Epithelial cell of prostate (primary cell): ENCODE results near the gene BRAT1.
"Not testable (repeated sequence)": the region's sequence is repeated elsewhere in the genome, so short reads cannot be mapped to it uniquely, and the experiment has no call there.

Source experiments
- DNase-seq: peaks from one replicate; pipeline ENCODE4 v3.0.0-alpha.2; 2011; ENCODE audit warnings: low read depth, low spot score
- H3K27ac ChIP-seq: fragments of 450-650 bp; 2 replicates; pipeline ENCODE4 v1.5.1; 2017; ENCODE audit warnings: mild to moderate bottlenecking

Gene BRAT1

DNA sequence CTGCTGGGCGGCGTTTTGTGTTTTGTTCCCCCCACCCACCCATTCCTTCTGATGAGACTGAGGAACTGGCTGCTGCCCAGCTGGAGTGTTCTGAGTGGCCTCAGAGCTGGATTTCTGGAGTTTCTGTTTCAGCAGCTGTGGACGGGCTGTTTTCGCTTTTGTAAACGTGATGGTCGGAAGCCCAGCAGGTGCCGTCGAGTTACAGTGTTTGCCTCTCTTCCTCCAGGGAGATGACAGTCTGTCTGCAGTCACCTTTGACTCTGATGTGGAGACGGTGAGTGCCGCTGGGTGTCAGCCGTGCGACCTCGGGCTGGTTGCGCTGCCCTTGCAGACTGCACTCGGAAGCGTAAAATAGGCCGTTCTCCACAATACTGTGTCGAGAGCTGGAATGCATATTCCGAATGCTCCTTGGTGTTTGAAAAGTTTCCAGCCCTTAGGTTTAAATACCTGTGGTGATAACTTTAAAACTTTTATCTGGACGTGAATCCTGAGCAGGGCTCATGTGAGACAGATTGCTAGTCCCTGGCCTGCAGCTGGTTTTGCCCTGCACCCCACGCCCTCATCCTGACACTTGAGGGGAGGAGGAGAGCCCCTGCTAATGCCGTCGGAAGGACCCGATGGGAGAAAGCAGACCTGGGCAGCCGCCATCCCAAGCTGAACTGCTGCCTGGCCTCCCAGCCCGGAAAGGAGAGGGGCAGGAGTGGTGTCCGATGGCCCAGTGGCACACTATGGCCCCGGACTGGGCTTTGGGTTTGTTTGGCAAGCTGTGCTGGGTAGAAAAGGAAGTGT, 11.8 kb upstream of the BRAT1 start:
- no peak overlapping the region for H3K27ac ChIP-seq
- no peak for DNase-seq

DNA sequence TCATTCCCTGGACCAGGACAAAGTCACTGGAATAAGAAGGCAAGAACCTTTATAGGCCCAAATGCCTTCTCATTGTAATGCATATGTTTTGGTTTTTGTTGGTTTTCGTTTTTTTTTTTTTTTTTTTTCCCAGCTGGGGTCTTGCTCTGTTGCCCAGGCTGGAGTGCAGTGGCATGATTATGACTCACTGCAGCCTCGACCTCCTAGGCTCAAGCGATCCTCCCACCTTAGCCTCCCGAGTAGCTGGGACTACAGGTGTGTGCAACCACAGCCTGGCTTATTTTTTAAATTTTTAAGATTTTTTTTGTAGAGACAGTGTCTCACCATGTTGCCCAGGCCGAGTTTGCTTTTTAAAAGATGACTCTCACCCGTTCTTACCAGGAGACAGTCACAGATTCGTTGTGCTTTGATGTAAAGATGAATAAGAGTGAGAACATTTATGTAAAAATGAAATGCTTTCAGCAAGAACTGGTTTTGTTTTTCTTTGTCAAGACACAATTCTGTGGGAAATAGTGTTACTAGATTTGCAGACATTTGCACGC, 11.1 kb upstream of the BRAT1 start:
- no peak for DNase-seq

DNA sequence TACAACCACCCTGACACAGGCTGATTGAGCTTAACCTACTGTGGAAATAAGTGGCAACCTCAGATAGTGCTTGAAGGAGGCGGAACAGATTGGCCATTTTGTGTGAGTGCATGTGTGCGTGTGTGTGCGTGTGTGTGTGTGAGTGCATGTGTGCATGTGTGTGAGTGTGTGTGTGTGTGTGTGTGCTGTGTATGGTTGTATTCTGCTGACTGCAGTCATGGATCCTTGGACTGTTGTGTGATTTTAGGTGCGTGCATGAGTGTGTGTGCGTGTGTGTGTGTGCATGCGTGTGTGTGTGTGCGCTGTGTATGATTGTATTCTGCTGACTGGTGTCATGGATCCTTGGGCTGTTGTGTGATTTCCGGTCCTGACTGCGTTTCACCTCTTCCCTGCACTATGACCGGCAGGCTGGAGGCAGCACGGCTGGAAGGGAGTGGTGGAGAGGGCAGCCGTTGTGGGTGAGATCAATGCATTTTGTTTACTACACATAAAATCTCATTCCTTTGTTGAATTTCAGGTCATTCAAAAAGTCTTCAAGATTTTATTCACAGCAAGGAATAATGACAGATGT, 9.7 kb upstream of the BRAT1 start:
- DNase-seq = no peak
- no peak overlapping the region for H3K27ac ChIP-seq

More for the DNA sequence above, 11.1 kb upstream of the BRAT1 start:
- no peak overlapping the region for H3K27ac ChIP-seq

DNA sequence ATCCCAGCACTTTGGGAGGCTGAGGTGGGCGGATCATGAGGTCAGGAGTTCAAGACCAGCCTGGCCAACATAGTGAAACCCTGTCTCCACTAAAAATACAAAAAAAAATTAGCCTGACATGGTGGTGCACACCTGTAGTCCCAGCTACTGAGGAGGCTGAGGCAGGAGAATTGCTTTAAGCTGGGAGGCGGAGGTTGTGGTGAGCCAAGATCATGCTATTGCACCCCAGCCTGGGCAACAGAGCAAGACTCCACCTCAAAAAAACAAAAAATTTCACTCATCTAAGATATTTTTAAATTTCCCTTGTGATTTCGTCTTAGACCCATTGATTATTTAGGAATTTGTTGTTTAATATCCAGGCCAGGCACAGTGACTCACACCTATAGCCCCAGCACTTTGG, 8.6 kb upstream of the BRAT1 start:
- DNase-seq, H3K27ac ChIP-seq: not testable (repeated sequence)

DNA sequence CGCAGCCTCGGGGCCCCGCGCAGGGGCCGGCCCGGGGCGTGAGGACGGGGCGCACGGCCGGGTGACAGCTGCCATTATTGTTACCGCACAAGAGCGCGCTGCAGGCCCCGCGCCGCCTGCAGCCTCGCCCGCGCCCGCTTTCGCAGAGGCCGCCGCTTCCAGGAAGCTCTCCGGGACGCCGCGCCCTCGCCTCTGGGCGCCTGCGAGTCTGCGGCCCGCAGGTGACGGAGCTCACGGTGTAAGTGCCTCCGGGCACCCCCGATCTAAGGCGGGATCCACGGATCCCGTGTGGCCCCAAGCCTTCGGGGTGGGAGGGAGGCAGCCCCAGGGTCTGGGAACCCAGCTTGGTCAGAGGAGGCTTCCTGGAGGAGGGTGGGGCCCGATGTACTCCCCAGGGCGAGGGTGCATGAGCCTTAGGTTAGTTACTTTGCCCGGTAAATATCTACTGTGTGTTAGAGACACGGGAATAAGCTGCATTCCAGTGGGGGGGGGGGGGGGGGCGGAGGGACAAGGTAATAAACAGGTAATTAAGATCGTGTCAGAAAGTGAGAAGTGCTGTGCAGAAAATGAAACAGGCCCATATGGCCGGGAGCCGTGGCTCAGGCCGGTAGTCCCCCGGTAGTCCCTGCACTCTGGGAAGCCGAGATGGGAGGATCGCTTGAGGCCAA, 4.1 kb upstream of the BRAT1 start:
- no peak for DNase-seq
- peak overlapping the region; percentile 11 for H3K27ac ChIP-seq

DNA sequence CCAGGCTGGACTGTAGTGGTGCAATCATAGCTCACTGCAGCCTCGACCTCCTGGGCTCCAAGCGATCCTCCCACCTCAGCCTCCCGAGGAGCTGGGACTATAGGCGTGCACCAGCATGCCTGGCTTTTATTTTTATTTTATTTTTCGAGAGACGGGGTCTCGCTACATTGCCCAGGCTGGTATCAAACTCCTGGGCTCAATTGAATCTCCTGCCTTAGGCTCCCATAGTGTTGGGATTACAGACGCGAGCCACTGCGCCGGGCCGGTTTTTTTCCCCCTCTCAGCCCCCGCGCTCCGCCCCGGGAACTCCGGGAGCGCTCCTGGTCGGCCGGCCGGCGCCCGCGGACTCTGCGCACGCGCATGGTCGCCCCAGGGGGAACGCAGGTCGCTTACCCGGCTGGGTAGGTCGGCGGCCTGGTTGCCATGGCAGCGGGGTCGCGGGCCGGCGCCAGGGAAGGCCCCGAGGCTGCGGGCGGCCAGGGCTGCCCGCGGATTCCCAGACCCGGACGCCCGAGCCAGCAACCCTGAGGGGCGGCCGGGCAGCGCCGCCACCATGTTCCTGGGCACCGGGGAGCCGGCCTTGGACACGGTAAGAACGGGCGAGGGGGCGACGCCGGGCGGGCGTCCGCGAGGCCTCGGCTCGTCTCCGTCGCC, 3.4 kb upstream of the BRAT1 start, which contains the start of gene IQCE:
IQCE (plus strand) TSS at position 351 of the 654 bp plus-strand sequence; CDS start at position 554, 203 bp downstream.
- peak within 1 kb of the TSS; percentile 11 for H3K27ac ChIP-seq
- DNase-seq = no peak

DNA sequence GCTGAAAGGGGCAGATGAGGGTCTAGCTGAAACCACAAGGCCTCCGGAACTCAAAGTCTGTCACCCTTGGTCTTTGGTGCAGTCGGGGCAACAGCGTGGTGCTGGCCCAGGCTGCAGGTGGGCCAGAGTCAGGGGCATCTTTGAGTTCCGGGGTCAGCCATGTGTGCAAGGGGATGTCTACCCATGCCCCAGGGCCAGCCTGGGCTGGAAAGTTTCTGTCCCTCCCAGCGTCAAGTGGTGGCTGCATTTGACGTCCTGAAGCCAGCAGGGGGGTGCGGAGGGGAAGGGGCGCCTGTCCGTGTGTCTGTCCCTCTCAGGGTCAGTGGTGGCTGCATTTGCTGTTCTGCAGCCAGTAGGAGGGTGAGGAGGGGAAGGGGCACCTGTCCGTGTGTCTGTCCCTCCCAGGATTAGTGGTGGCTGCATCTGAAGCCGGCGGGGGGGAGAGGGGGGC, 638 bp downstream of the BRAT1 start:
- H3K27ac ChIP-seq = peak overlapping the region; percentile 90
- no peak for DNase-seq

DNA sequence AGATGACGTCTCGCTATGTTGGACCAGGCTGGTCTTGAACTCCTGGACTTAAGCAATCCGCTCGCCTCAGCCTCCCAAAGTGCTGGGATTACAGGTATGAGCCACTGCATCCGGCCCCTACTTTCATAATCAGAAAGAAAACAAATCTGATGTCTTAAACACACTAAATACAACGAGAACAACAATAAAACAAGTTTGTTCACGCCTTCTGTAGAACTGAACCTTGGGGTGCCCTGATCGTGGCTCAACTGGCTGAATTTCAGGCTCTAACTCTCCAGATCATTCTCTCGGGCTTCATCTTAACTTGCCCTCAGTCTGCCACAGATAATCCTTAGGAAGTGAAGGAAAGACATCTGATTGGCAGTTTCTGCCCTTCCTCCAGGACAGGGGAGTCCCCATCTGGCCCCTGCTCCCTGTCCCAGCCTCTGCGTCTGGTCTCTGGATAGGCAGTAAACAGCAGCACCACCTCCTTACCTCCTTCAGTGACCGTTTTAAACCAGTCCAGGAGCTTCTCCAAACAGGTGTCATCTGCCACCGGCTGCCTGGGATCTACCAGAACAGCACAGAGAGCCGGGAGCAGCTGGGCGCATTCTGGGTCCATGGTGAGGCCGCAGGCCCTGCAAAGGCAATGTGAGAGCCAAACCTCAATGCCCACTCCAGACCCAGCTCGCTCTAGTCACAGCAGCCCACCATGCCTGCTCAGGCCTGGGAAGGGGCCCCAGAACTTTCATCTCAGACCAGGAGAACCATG, 1.3 kb downstream of the BRAT1 start:
- peak overlapping the region; percentile 90 for H3K27ac ChIP-seq
- no peak for DNase-seq

DNA sequence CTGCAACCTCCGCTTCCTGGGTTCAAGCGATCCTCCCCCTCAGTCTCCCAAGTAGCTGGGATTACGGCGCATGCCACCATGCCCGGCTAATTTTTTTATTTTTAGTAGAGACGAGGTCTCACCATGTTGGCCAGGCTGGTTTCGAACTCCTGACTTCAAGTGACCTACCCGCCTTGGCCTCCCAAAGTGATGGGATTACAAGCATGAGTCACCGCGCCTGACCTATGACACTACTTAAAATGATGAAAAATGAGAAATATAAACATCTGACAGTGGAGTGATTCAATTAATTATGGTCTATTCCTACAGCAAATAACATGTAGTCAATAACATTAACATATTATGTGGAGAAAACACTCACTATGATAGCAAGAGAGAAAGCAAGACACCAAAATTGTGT, 2.2 kb downstream of the BRAT1 start:
- peak overlapping the region; percentile 90 for H3K27ac ChIP-seq
- no peak for DNase-seq

DNA sequence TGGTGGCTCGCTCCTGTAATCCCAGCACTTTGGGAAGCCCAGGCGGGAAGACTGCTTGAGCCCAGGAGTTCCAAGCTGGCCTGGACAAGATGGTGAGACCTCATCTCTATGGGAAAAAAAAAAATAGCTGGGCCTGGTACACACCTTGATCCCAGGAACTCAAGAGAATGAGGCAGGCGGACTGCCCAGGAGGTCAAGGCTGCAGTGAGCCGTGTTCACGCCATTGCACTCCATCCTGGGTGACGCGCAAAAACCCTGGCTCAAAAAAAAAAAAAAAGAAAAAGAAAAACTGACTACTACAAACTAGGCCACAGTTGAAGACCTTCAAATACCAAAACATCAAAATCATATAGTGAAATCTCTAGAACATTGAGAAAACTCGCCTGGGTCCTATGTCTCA, 3.9 kb downstream of the BRAT1 start:
- no peak for DNase-seq
- no peak overlapping the region for H3K27ac ChIP-seq

DNA sequence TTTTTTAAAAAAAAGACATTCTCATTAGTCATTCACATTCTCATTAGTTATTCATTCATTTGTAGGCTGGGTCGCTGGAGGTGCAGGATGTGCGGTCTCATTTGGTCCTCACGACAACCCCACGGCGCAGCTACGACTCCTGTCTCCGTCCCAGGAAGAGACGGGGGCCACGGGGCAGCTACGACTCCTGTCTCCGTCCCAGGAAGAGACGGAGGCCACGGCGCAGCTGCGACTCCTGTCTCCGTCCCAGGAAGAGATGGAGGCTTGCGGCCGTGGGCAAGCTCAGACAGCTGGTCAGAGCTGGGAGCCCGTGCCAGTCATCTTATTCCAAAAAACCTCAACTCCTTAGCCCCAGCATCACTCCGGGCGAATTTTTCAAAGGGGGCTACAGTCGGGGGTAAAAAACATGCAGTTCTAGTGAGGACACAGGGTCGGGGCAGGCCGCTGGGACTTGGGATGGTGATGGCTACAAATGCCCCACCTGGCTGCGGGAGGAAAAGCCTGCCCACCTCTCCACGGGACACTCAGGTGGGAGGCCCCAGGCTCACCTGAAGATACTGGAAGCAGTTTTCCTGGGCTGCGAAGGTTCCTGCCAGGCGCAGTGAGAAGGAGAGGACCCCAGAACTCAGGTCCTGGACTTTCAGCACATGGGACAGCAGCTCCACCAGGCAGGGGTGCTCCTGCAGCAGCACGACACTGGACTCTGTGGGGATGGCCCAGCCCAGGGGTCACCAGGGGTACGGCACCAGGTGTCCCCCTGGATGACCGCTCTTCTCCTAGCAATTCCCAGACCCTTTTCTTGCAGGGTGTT, 8.3 kb downstream of the BRAT1 start:
- no peak overlapping the region for H3K27ac ChIP-seq
- no peak for DNase-seq

DNA sequence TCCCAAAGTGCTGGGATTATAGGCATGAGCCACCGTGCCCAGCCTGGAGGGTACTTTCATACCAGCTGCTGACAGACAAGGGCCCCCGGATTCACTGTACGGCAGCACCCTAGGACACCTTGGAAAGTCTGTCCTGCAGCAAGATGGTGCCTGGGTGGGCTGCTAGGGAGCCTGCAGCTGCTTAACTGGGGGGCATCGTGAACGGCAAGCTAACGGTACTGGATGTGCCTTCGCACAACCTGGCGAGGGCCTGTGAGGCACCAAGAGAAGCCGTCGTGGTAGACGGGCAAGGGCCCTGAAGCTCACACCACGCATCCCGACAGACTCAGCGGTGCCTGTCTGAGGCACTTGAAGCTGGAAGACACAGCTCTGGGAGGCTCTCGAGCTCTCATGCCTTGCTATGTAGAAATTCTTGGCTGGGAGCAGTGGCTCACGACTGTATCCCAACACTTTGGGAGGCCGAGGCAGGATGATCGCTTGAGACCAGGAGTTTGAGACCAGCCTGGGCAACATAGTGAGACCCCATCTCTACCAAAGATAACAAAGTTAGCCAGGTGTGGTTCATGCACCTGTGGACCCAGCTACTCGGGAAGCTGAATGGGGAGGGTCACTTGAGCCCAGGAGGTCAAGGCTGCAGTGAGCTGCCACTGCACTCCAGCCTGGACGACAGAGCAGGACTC, 9.4 kb downstream of the BRAT1 start:
- H3K27ac ChIP-seq = no peak overlapping the region
- DNase-seq = no peak

DNA sequence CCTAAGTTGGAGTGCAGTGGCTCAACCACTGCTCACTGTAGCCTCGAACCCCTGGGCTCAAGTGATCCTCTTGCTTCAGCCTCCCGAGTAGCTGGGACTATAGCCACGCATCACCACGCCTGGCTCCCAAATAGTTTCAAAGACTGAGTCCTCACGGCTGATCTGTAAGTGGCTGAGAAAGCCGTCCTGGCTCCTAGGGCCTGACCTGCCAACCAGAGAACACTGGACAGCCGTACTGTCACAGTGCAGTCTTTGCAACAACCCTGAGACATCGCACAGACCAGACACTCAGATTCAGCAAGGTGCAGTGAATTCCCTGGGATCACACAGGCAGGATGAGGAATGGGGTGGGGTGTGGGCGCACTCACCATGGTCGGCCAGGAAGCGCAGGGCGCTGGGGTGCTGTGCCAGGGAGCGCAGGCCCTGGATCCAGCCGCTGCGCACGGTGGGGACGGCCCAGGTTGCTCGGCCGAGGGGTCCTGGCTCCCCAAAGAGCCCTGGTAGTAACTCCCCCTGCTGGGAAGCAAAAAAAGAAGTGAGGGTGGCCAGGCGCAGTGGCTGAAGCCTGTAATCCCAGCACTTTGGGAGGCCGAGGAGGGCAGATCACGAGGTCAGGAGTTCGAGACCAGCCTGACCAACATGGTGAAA, 10.7 kb downstream of the BRAT1 start:
- H3K27ac ChIP-seq = no peak overlapping the region
- no peak for DNase-seq

DNA sequence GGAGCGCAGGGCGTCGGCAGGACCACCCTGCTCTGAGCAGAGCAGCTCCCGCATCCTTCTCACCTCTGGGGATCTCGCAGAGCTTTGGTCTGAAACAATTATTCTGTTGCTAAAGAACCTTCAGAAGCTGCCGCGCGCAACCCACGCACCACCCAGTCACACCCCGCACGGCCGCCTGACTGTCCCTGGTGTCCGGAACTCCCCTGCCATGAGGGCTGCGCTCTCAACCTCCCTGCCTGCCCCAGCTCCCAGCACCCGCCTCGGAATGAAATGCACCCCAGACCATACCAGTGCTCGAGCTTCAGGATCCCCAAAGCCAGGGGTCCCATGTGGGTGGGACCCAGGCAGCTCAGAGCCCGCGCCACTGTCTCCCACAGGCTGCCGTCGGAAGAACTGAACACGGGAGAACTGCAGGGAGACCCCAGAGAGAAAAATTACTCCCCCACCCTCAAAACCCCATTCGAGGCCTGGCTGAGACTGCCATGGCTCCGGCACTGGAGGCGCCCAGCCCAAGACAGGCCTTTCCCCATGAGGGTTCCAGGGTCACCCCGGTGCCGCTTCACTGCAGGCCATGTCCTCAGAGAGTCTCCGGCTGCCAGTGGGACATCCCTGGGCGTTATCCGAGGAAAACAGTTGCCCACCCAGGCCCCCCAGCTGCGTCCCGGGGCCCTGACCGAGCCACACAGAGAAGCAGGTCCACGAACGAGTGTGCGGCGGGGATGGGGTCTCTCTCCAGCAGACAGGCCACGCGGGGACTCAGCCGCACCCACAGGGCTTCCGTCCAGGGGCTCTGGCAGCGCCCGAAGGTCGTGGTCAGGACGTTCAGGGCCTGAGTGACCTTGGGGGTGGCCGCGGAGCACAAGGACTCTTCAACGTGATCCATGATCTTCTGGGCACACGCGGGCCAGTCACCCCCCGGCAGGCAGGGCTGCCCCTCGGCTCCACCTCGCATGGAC, 12.1 kb downstream of the BRAT1 start:
- DNase-seq = no peak
- no peak overlapping the region for H3K27ac ChIP-seq

DNA sequence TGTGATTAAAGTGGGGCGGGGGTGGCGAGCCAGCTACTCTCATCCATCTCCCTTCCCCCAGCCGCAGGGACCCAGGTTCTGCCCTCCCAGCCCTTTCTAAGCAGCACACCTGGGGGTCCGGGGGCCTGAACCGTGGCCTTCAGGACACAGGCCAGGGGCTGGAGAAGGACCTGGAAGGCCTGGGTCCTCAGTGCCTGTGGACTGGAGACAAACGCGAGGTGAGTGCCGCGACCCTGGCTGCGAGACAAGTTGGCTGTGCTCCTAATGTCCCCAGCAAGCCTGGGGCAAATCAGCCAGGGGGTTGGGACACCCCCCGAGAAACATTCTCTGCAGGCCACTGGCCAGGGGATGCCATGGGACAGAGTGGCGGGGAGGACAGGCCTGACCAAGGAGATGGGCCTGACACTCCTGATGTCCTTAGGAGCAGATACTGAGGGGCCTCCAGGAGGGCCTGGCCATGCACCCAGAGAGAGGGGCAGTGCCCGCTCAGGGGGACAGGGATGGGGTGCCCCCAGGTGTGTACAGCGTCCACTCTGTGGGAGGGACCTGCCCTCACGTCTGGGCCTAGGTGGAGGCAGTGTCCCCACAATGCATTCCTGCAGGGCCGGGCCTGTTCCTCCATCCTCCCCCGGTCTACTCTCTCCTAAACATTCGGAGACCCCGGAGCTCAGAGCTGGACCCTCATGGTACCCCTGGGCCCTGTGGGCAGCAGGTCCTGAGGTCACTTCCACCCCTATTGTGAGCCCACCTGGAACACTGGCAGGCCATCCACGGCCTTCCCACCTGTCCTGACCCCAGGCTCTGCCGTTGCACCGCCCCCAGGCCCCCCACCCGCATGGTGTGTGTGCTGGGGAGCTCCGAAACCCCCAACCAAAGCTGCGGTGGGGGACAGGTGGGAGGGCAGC, 13.1 kb downstream of the BRAT1 start:
- no peak for DNase-seq
- H3K27ac ChIP-seq = no peak overlapping the region
